GM19438 (cell line): ENCODE results near the gene CFAP299.
"Not testable (repeated sequence)": the region's sequence is repeated elsewhere in the genome, so short reads cannot be mapped to it uniquely, and the experiment has no call there.

Source experiments
- ATAC-seq: cut with Tn5 transposase; IDR thresholded peaks from one replicate; pipeline ENCODE4 v1.9.1; 2021; ENCODE audit warnings: low read depth; ENCODE audit not compliant: unreplicated experiment

The CFAP299 gene

GRCh38 chr4:80798082-80798481 is 462.6 kb downstream of the CFAP299 start:
- ATAC-seq: no peak

- not testable (repeated sequence) for ATAC-seq
Observed at GRCh38 chr4:80800719-80801118, 465.2 kb downstream of the CFAP299 start.

DNA sequence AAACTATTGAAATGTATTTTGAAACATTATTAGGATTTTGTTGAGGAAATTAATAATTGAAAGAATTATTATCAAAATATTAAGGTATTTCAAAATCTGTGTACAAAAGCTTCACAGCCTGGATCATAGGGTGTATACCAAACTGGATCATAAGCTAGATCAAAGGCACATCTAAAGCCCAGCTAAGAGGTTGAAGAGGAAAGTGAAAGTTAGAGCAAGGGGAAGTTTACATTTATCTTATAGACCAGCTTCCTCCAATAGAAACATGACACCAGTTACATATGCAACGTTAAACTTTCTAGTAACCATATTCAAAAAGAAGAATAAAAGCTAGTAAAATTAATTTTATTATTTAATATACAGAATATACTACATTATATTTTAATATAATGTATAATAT is 467.8 kb downstream of the CFAP299 start:
- ATAC-seq: no peak

DNA sequence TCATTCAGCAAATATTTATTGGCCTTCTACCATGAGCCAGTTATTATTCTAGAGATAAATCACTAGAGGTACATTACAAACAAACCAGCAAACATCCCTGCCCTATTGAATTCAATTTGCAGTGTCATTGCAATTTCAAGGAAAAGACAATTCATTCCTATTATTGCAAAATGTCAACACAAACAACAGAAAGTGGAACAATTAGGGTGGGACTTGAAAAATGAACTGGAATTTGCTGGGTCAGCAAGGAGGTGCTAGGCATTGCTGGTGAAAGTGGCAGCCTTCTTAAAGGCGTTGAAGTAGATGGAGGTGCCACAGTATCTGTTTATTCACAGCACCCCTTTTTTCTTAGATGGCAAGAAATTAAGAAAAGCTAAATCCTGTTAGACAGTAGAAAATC is 470.9 kb downstream of the CFAP299 start:
- no peak for ATAC-seq

DNA sequence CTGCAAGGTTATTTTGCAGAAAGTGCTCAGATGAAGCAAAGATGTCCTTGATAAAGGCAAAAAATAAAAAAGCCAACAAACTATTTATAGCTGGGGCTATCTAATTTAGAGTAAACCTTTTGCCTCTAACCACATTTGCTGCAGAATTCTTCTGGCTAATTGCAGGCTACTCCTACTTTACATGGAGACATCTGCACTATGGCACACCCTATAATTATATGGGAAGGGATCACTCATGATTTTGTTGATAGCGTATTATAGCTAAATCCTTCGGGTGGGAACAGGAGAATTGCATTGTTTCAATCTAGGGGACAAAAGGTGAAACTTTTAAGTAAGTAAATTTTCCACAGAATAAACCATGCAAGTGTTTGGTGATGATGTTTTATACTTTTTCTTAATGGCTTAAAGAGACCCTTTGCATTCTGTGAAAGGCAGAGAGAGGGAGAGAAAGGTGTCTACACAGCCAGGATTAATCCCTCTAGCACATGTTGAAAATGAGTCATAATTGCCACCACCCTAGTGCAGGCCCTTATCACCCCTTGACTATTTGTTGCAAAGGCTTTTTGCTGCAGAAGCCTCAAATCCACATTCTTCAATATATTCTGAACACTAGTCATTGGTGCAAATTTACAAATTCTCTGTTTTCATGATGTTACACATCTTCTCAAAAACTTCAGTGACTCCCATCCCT is 473.7 kb downstream of the CFAP299 start:
- ATAC-seq: no peak

GRCh38 chr4:80811406-80811805 is 475.9 kb downstream of the CFAP299 start:
- no peak for ATAC-seq

- no peak for ATAC-seq
Observed at GRCh38 chr4:80812145-80812544, 476.6 kb downstream of the CFAP299 start.

DNA sequence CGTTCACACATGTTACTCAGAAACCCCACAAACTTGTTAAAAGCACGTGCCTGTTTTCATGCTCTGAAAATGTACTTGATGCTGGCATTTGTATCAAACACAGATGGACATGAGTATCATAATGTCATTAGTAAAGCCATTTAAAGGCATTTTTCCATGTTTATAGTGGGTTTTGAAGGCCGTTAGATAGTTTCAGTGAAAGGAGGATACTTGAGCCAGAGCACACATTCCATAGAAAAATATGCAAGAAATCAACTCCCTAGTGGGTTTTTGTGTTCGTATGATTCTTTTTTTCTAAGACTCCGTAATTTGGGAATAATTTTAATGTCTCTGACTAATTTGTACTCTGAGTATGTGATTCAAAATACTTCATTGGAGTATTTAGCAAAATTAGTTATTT is 478.7 kb downstream of the CFAP299 start:
- no peak for ATAC-seq

- ATAC-seq: no peak
Observed at GRCh38 chr4:80831383-80832361, 496.1 kb downstream of the CFAP299 start.

GRCh38 chr4:80839281-80839680 is 503.8 kb downstream of the CFAP299 start:
- no peak for ATAC-seq

- no peak for ATAC-seq
Observed at GRCh38 chr4:80839792-80840191, 504.3 kb downstream of the CFAP299 start.

- no peak for ATAC-seq
Observed at GRCh38 chr4:80840396-80840795, 504.9 kb downstream of the CFAP299 start.

DNA sequence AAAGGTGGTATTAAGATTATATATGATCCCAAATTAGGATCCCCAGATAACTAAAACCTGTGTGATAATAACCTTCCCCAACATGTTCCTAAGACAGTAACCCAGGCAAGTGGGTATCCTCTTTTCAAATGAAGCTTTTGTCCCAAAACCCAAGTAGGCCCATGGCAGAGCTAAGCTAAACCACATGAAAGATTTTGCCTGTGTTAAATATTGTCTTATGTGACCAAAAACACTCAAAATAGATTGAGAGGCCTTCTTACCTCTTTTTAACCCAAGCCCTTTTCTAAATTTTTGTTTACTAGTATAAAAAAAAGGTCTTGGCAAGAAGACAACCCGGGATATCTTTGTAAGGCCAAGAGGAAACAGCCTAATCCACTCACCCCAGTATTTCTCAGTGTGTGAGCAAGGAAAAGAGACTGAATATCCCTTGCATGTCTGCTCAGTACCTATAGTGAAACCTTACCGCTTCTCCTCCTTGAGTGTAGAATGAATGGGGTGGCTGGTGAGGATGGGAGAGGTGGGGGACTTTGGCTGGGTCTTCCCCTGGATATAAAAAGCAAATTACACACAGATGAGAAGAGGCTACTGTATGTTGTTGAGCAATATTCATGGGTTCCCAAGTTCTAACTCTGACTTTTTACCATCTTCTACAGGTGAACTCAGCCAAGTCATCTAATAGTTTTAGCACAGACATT is 506.2 kb downstream of the CFAP299 start:
- ATAC-seq: no peak

- no peak for ATAC-seq
Observed at GRCh38 chr4:80846210-80846609, 510.7 kb downstream of the CFAP299 start.

DNA sequence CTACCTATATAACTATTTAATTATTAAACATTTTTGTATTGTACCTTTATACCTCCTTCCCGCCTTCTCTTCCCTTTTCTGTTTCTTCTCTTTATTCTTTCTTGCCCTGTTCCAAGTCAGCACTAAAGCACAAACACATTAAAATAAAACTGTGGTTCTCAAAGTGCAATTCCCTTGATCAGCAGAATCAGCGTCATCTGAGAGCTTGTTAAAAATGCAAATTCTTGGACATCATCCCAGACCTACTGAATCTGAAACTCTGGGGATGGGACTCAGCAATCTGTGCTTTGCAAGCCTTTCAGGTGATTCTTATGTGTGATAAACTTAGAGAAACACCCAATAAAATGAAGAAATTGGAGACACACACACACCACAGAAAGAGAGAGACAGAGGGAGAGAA is 516.5 kb downstream of the CFAP299 start:
- ATAC-seq: no peak

GRCh38 chr4:80873571-80873970 is 538.0 kb downstream of the CFAP299 start:
- ATAC-seq: no peak

GRCh38 chr4:80874979-80875378 is 539.4 kb downstream of the CFAP299 start:
- ATAC-seq: no peak

- ATAC-seq: peak; percentile 90
Observed at GRCh38 chr4:80875642-80876041, 540.1 kb downstream of the CFAP299 start.

DNA sequence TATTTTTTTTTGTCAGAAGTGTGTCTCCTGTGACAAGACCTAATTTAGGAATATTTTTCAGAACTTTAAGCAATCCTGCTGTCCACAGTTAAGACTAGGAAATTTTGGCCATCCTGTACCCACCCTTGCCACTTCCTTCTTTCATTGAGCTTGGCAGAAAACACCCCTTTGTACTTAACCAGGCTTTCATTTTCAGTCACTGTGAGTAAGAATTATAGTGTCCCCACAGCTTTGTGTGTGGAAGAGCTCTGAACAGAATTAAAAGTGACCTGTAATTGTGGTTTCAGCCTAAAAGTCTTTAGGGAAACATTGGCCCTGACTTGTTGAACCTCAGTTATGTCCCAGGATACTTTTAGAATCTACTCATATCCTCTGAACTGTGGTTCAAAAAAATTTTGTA is 541.3 kb downstream of the CFAP299 start:
- ATAC-seq: peak; percentile 74

- no peak for ATAC-seq
Observed at GRCh38 chr4:80878218-80878617, 542.7 kb downstream of the CFAP299 start.
